Measurements from ENCODE around the gene CCDC51.

Gene CCDC51

GRCh38 chr3:48428088-48428571, 11.8 kb downstream of the CCDC51 start:
- Histone ChIP-seq H3K4me3 (ENCODE audit: control insufficient read depth in 1 of 7, extremely low read depth in 1 of 7, insufficient read depth in 4 of 7, low read depth in 2 of 7, low read length in 6 of 7) (peak overlapping the region in 4 of 7 experiments; percentile 41 to 83 (median 78)), H3K4me1 (ENCODE audit: control extremely low read depth in 1 of 4, control insufficient read depth in 4 of 4, insufficient read depth in 4 of 4, low read length in 3 of 4) (peaks cover 0 to 15% (median 12%) of the 10 kb centered on the region in 4 experiments), H3K27me3 (replicated peaks in 2 of 5; ENCODE audit: control insufficient read depth in 4 of 5, insufficient read depth in 5 of 5, low read length in 4 of 5) (peaks cover 0 to 9% (median 3%) of the 10 kb centered on the region in 5 experiments), H3K9me3 (ENCODE audit: control extremely low read depth in 1 of 5, control insufficient read depth in 4 of 5, insufficient read depth in 2 of 5, low read depth in 1 of 5, low read length in 4 of 5) (no peaks in the 10 kb centered on the region), H3K36me3 (ENCODE audit: control insufficient read depth in 4 of 4, insufficient read depth in 4 of 4, low read length in 3 of 4) (peaks cover 2 to 19% (median 9%) of the 10 kb centered on the region in 4 experiments), H3K27ac (ENCODE audit: insufficient read depth in 1 of 2, low read depth in 1 of 2, low read length in 2 of 2, poor library complexity in 1 of 2, severe bottlenecking in 2 of 2) (no peak overlapping the region)
- DNase-seq: no peak
- 86% methylated on average over 5 of the region's 7 CpGs for WGBS (ENCODE audit: insufficient coverage)
- CTCF ChIA-PET: interaction anchor here (1.0 to 9.8 kb wide), 2 partner anchors 27 to 156 kb away, joined by 3 to 164 read pairs; no protein-coding TSS in a partner anchor
- POLR2A ChIA-PET: no interaction called here

GRCh38 chr3:48427630-48427962, 12.3 kb downstream of the CCDC51 start:
- WGBS (ENCODE audit: insufficient coverage): 93% methylated on average over 6 of the region's 9 CpGs
- H3K27me3 ChIP-seq (replicated peaks in 2 of 5; ENCODE audit: control insufficient read depth in 4 of 5, insufficient read depth in 5 of 5, low read length in 4 of 5): peaks cover 0 to 9% (median 3%) of the 10 kb centered on the region in 5 experiments
- peaks cover 2 to 14% (median 4%) of the 10 kb centered on the region in 4 experiments for H3K36me3 ChIP-seq (ENCODE audit: control insufficient read depth in 4 of 4, insufficient read depth in 4 of 4, low read length in 3 of 4)
- CTCF ChIA-PET: no interaction called here
- no peak overlapping the region for H3K27ac ChIP-seq (ENCODE audit: insufficient read depth in 1 of 2, low read depth in 1 of 2, low read length in 2 of 2, poor library complexity in 1 of 2, severe bottlenecking in 2 of 2)
- peaks cover 0 to 15% (median 12%) of the 10 kb centered on the region in 4 experiments for H3K4me1 ChIP-seq (ENCODE audit: control extremely low read depth in 1 of 4, control insufficient read depth in 4 of 4, insufficient read depth in 4 of 4, low read length in 3 of 4)
- H3K9me3 ChIP-seq (ENCODE audit: control extremely low read depth in 1 of 5, control insufficient read depth in 4 of 5, insufficient read depth in 2 of 5, low read depth in 1 of 5, low read length in 4 of 5): no peaks in the 10 kb centered on the region
- no peak for DNase-seq
- POLR2A ChIA-PET: no interaction called here
- no peak overlapping the region for H3K4me3 ChIP-seq (ENCODE audit: control insufficient read depth in 1 of 7, extremely low read depth in 1 of 7, insufficient read depth in 4 of 7, low read depth in 2 of 7, low read length in 6 of 7)

- Histone ChIP-seq H3K4me1 (ENCODE audit: control extremely low read depth in 1 of 4, control insufficient read depth in 4 of 4, insufficient read depth in 4 of 4, low read length in 3 of 4) (peaks cover 0 to 15% (median 12%) of the 10 kb centered on the region in 4 experiments), H3K36me3 (ENCODE audit: control insufficient read depth in 4 of 4, insufficient read depth in 4 of 4, low read length in 3 of 4) (peaks cover 0 to 8% (median under 1%) of the 10 kb centered on the region in 4 experiments), H3K9me3 (ENCODE audit: control extremely low read depth in 1 of 5, control insufficient read depth in 4 of 5, insufficient read depth in 2 of 5, low read depth in 1 of 5, low read length in 4 of 5) (no peaks in the 10 kb centered on the region), H3K27ac (ENCODE audit: insufficient read depth in 1 of 2, low read depth in 1 of 2, low read length in 2 of 2, poor library complexity in 1 of 2, severe bottlenecking in 2 of 2) (no peak overlapping the region), H3K27me3 (replicated peaks in 2 of 5; ENCODE audit: control insufficient read depth in 4 of 5, insufficient read depth in 5 of 5, low read length in 4 of 5) (peaks cover 0 to 9% (median 3%) of the 10 kb centered on the region in 5 experiments), H3K4me3 (ENCODE audit: control insufficient read depth in 1 of 7, extremely low read depth in 1 of 7, insufficient read depth in 4 of 7, low read depth in 2 of 7, low read length in 6 of 7) (no peak overlapping the region)
- CTCF ChIA-PET: interaction anchor here (1.0 to 4.0 kb wide), 3 partner anchors 9 to 26 kb away, joined by 3 to 22 read pairs (median 3); no protein-coding TSS in a partner anchor
- POLR2A ChIA-PET: no interaction called here
- 98% methylated on average over 5 of the region's 8 CpGs for WGBS (ENCODE audit: insufficient coverage)
- no peak for DNase-seq
Measured at GRCh38 chr3:48426944-48427629, 12.8 kb downstream of the CCDC51 start.

- no peak for DNase-seq
- 90% methylated on average over 10 of the region's 11 CpGs for WGBS (ENCODE audit: insufficient coverage)
- Histone ChIP-seq H3K27ac (ENCODE audit: insufficient read depth in 1 of 2, low read depth in 1 of 2, low read length in 2 of 2, poor library complexity in 1 of 2, severe bottlenecking in 2 of 2) (no peak overlapping the region), H3K27me3 (replicated peaks in 2 of 5; ENCODE audit: control insufficient read depth in 4 of 5, insufficient read depth in 5 of 5, low read length in 4 of 5) (peaks cover 0 to 9% (median 3%) of the 10 kb centered on the region in 5 experiments), H3K9me3 (ENCODE audit: control extremely low read depth in 1 of 5, control insufficient read depth in 4 of 5, insufficient read depth in 2 of 5, low read depth in 1 of 5, low read length in 4 of 5) (no peaks in the 10 kb centered on the region), H3K4me3 (ENCODE audit: control insufficient read depth in 1 of 7, extremely low read depth in 1 of 7, insufficient read depth in 4 of 7, low read depth in 2 of 7, low read length in 6 of 7) (no peak overlapping the region), H3K36me3 (ENCODE audit: control insufficient read depth in 4 of 4, insufficient read depth in 4 of 4, low read length in 3 of 4) (peaks cover 0 to 3% (median 0%) of the 10 kb centered on the region in 4 experiments), H3K4me1 (ENCODE audit: control extremely low read depth in 1 of 4, control insufficient read depth in 4 of 4, insufficient read depth in 4 of 4, low read length in 3 of 4) (peaks cover 0 to 15% (median 12%) of the 10 kb centered on the region in 4 experiments)
- POLR2A ChIA-PET: no interaction called here
- CTCF ChIA-PET: interaction anchor here (1.0 to 4.0 kb wide), 3 partner anchors 9 to 26 kb away, joined by 3 to 22 read pairs (median 3); no protein-coding TSS in a partner anchor
Measured at GRCh38 chr3:48426401-48426909, 13.5 kb downstream of the CCDC51 start.

GRCh38 chr3:48425281-48425812, 14.6 kb downstream of the CCDC51 start:
- Histone ChIP-seq H3K27me3 (replicated peaks in 2 of 5; ENCODE audit: control insufficient read depth in 4 of 5, insufficient read depth in 5 of 5, low read length in 4 of 5) (peaks cover 0 to 9% (median 3%) of the 10 kb centered on the region in 5 experiments), H3K36me3 (ENCODE audit: control insufficient read depth in 4 of 4, insufficient read depth in 4 of 4, low read length in 3 of 4) (no peaks in the 10 kb centered on the region), H3K9me3 (ENCODE audit: control extremely low read depth in 1 of 5, control insufficient read depth in 4 of 5, insufficient read depth in 2 of 5, low read depth in 1 of 5, low read length in 4 of 5) (no peaks in the 10 kb centered on the region), H3K4me3 (ENCODE audit: control insufficient read depth in 1 of 7, extremely low read depth in 1 of 7, insufficient read depth in 4 of 7, low read depth in 2 of 7, low read length in 6 of 7) (no peak overlapping the region), H3K4me1 (ENCODE audit: control extremely low read depth in 1 of 4, control insufficient read depth in 4 of 4, insufficient read depth in 4 of 4, low read length in 3 of 4) (peaks cover 0 to 13% (median 11%) of the 10 kb centered on the region in 4 experiments), H3K27ac (ENCODE audit: insufficient read depth in 1 of 2, low read depth in 1 of 2, low read length in 2 of 2, poor library complexity in 1 of 2, severe bottlenecking in 2 of 2) (no peak overlapping the region)
- no peak for DNase-seq
- ChIA-PET POLR2A (no interaction called here), CTCF (interaction anchor here (0.9 to 4.0 kb wide), 2 partner anchors 9 to 11 kb away, joined by 3 to 22 read pairs; no protein-coding TSS in a partner anchor)
- WGBS (ENCODE audit: insufficient coverage): 94% methylated on average over 10 of the region's 13 CpGs

- POLR2A ChIA-PET: no interaction called here
Measured at GRCh38 chr3:48423883-48424695, 15.8 kb downstream of the CCDC51 start.

More at GRCh38 chr3:48423883-48424695, 15.8 kb downstream of the CCDC51 start:
- Histone ChIP-seq H3K27me3 (replicated peaks in 2 of 5; ENCODE audit: control insufficient read depth in 4 of 5, insufficient read depth in 5 of 5, low read length in 4 of 5) (peaks cover 0 to 7% (median 3%) of the 10 kb centered on the region in 5 experiments), H3K9me3 (ENCODE audit: control extremely low read depth in 1 of 5, control insufficient read depth in 4 of 5, insufficient read depth in 2 of 5, low read depth in 1 of 5, low read length in 4 of 5) (no peaks in the 10 kb centered on the region), H3K4me3 (ENCODE audit: control insufficient read depth in 1 of 7, extremely low read depth in 1 of 7, insufficient read depth in 4 of 7, low read depth in 2 of 7, low read length in 6 of 7) (no peak overlapping the region), H3K36me3 (ENCODE audit: control insufficient read depth in 4 of 4, insufficient read depth in 4 of 4, low read length in 3 of 4) (no peaks in the 10 kb centered on the region), H3K27ac (ENCODE audit: insufficient read depth in 1 of 2, low read depth in 1 of 2, low read length in 2 of 2, poor library complexity in 1 of 2, severe bottlenecking in 2 of 2) (no peak overlapping the region), H3K4me1 (ENCODE audit: control extremely low read depth in 1 of 4, control insufficient read depth in 4 of 4, insufficient read depth in 4 of 4, low read length in 3 of 4) (peaks cover 0 to 5% (median 4%) of the 10 kb centered on the region in 4 experiments)
- CTCF ChIA-PET: interaction anchor here (1.2 to 4.0 kb wide), 3 partner anchors 8 to 23 kb away, joined by 4 to 22 read pairs (median 5); no protein-coding TSS in a partner anchor
- 86% methylated on average over 18 of the region's 27 CpGs for WGBS (ENCODE audit: insufficient coverage)
- peak in 2 of 3 donors; percentile 6 to 13 for DNase-seq

Measured in common myeloid progenitor, CD34-positive (primary cell).